ENCODE measurements around the gene TOX3. TPM values are rescaled to one million over a fixed set of nuclear protein-coding genes. Genes with fewer than 3 reads are reported as not detected.

The TOX3 gene
- total and polyA plus RNA-seq, 4 donors = 1.3 to 3.5 (median 2.4) TPM

DNA sequence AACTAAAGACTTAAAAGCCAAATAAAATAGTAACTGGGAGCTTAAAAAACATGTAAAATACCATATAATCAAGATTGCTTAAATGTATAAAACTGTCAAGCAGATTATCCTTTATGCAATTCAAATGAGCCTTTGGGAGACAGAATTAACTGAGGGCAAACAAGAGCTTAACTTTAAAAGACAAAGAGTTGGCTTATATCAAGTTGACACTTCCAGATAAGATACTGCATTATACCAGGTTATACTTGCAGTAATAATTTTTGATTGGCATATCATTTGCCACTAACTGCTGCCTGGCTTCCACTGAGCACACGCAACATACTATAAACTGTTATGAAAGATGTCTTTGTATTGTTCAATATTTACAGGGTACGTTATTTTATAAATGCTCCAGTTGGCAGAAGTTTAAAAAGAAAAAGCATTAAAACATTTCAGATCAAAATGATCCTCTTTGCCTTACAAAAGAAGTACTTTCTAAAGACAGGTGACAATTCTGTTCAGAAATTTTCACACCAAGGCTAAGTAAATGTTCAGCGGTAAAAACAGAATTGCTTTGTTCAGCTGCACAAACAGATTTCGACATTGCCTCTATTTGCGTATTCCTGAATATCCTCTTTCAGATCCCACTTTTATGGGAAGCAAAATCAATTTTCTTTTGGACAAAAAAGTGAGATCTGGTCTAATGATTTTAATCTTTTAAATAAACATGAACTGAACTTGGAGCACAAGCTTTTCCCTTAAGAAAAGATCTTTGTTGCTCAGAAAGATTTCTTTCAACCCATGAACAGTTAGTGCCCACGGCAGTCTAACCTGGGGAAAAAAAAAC is 50.7 kb downstream of the TOX3 start (continued):
- TF ChIP-seq, protein P1, sequence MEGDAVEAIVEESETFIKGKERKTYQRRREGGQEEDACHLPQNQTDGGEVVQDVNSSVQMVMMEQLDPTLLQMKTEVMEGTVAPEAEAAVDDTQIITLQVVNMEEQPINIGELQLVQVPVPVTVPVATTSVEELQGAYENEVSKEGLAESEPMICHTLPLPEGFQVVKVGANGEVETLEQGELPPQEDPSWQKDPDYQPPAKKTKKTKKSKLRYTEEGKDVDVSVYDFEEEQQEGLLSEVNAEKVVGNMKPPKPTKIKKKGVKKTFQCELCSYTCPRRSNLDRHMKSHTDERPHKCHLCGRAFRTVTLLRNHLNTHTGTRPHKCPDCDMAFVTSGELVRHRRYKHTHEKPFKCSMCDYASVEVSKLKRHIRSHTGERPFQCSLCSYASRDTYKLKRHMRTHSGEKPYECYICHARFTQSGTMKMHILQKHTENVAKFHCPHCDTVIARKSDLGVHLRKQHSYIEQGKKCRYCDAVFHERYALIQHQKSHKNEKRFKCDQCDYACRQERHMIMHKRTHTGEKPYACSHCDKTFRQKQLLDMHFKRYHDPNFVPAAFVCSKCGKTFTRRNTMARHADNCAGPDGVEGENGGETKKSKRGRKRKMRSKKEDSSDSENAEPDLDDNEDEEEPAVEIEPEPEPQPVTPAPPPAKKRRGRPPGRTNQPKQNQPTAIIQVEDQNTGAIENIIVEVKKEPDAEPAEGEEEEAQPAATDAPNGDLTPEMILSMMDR (IDR thresholded peaks at IDR 0.05; ENCODE audit: low read depth, low read length, missing input control) = no peak
- TF ChIP-seq NR2F2 (IDR thresholded peaks at IDR 0.05) = no peak
- TF ChIP-seq, protein P2, sequence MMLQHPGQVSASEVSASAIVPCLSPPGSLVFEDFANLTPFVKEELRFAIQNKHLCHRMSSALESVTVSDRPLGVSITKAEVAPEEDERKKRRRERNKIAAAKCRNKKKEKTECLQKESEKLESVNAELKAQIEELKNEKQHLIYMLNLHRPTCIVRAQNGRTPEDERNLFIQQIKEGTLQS (IDR thresholded peaks at IDR 0.05) = no peak

DNA sequence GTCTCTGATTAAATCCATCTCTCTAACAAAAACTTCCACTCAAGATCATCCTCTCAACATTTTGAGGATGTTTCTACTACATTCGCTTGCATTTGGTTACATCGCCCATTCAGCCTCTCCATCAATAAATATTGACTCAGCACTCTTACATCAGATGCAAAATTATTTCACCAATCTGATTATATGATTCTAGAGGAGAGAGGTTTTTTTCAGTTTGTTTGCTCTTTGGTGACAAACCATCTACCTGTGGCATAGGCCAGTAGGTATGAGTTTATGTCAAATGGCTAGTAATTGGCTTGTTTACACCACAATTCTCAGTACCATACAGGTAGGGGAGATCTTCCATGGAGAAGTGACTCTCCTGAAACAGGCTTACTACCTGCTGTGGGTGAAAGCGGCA is 52.3 kb downstream of the TOX3 start:
- H3K4me3 ChIP-seq (ENCODE audit: low read depth in 1 of 3, low read length in 3 of 3) = no peak overlapping the region
- WGBS = 52% methylated on average over 3 of the region's 3 CpGs
- no peaks in the 10 kb centered on the region for H3K36me3 ChIP-seq (ENCODE audit: control insufficient read depth in 4 of 4, insufficient read depth in 3 of 4, low read depth in 1 of 4, low read length in 3 of 4)
- H3K27ac ChIP-seq (ENCODE audit: low read depth in 1 of 2, low read length in 2 of 2) = peak overlapping the region; percentile 43 to 47
- H3K9me3 ChIP-seq (ENCODE audit: control insufficient read depth in 4 of 4, low read length in 3 of 4) = no peaks in the 10 kb centered on the region
- H3K9ac ChIP-seq (ENCODE audit: low read depth in 1 of 2, low read length in 2 of 2) = no peak overlapping the region
- no peaks in the 10 kb centered on the region for H3K27me3 ChIP-seq (ENCODE audit: control insufficient read depth in 4 of 4, insufficient read depth in 4 of 4, low read length in 3 of 4)
- TF ChIP-seq, protein P3, sequence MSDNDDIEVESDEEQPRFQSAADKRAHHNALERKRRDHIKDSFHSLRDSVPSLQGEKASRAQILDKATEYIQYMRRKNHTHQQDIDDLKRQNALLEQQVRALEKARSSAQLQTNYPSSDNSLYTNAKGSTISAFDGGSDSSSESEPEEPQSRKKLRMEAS (IDR thresholded peaks at IDR 0.05) = peak; percentile 56
- TF ChIP-seq HNF4G (IDR thresholded peaks at IDR 0.05) (no peak), SP1 (IDR thresholded peaks at IDR 0.05) (peak; percentile 29), TAF1 (conservative IDR thresholded peaks at IDR 0.05) (no peak), RAD21 (IDR thresholded peaks at IDR 0.05) (peak; percentile 43 to 46), YY1 (IDR thresholded peaks at IDR 0.05) (peak; percentile 48), JUND (IDR thresholded peaks at IDR 0.05) (peak in 1 of 2 donors; percentile 63), FOXA2 (IDR thresholded peaks at IDR 0.05) (peak; percentile 83), FOXA1 (IDR thresholded peaks at IDR 0.05) (peak; percentile 67), RXRA (IDR thresholded peaks at IDR 0.05) (peak in 1 of 2 donors; percentile 65), NR2F2 (IDR thresholded peaks at IDR 0.05) (no peak), HNF4A (conservative IDR thresholded peaks at IDR 0.05) (peak; percentile 48 to 63), GABPA (IDR thresholded peaks at IDR 0.05 in 1 of 2, conservative IDR thresholded peaks at IDR 0.05 in 1 of 2) (no peak)
- TF ChIP-seq, protein P4, sequence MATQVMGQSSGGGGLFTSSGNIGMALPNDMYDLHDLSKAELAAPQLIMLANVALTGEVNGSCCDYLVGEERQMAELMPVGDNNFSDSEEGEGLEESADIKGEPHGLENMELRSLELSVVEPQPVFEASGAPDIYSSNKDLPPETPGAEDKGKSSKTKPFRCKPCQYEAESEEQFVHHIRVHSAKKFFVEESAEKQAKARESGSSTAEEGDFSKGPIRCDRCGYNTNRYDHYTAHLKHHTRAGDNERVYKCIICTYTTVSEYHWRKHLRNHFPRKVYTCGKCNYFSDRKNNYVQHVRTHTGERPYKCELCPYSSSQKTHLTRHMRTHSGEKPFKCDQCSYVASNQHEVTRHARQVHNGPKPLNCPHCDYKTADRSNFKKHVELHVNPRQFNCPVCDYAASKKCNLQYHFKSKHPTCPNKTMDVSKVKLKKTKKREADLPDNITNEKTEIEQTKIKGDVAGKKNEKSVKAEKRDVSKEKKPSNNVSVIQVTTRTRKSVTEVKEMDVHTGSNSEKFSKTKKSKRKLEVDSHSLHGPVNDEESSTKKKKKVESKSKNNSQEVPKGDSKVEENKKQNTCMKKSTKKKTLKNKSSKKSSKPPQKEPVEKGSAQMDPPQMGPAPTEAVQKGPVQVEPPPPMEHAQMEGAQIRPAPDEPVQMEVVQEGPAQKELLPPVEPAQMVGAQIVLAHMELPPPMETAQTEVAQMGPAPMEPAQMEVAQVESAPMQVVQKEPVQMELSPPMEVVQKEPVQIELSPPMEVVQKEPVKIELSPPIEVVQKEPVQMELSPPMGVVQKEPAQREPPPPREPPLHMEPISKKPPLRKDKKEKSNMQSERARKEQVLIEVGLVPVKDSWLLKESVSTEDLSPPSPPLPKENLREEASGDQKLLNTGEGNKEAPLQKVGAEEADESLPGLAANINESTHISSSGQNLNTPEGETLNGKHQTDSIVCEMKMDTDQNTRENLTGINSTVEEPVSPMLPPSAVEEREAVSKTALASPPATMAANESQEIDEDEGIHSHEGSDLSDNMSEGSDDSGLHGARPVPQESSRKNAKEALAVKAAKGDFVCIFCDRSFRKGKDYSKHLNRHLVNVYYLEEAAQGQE (IDR thresholded peaks at IDR 0.05) = peak; percentile 47
- TF ChIP-seq, protein P5, sequence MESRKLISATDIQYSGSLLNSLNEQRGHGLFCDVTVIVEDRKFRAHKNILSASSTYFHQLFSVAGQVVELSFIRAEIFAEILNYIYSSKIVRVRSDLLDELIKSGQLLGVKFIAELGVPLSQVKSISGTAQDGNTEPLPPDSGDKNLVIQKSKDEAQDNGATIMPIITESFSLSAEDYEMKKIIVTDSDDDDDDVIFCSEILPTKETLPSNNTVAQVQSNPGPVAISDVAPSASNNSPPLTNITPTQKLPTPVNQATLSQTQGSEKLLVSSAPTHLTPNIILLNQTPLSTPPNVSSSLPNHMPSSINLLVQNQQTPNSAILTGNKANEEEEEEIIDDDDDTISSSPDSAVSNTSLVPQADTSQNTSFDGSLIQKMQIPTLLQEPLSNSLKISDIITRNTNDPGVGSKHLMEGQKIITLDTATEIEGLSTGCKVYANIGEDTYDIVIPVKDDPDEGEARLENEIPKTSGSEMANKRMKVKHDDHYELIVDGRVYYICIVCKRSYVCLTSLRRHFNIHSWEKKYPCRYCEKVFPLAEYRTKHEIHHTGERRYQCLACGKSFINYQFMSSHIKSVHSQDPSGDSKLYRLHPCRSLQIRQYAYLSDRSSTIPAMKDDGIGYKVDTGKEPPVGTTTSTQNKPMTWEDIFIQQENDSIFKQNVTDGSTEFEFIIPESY (IDR thresholded peaks at IDR 0.05) = peak; percentile 42
- TF ChIP-seq, protein P2 (IDR thresholded peaks at IDR 0.05) = peak; percentile 66
- TF ChIP-seq, protein P1 (IDR thresholded peaks at IDR 0.05; ENCODE audit: low read depth, low read length, missing input control) = no peak
- H3K4me1 ChIP-seq (ENCODE audit: control insufficient read depth in 4 of 4, insufficient read depth in 4 of 4, low read length in 3 of 4) = peaks cover 11 to 59% (median 48%) of the 10 kb centered on the region in 4 donors
- DNase-seq (ENCODE audit: low spot score) = no peak

All from liver (tissue), 9 donors.